ENCODE data around the gene ZFP92.

DNA sequence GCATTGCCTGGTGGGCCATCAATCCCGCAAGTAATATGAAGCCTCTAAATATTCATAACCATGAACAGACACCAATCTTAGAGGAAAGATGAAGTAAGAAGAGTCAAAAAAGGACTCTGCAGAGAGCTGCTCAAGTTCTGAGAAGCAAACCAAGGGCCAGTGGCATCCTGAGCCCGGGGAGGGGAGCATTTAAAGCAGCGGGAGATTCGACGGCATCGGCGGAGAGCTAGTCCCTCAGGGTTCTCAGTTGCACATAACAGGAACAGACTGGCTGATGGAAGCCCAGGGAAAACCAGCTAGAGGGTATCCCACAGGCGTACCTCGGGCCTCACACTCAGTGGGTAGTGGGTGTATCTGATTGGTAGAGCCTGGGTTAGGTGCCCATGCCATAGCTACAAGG is 5.3 kb upstream of the ZFP92 start:
- TF ChIP-seq, protein P1, sequence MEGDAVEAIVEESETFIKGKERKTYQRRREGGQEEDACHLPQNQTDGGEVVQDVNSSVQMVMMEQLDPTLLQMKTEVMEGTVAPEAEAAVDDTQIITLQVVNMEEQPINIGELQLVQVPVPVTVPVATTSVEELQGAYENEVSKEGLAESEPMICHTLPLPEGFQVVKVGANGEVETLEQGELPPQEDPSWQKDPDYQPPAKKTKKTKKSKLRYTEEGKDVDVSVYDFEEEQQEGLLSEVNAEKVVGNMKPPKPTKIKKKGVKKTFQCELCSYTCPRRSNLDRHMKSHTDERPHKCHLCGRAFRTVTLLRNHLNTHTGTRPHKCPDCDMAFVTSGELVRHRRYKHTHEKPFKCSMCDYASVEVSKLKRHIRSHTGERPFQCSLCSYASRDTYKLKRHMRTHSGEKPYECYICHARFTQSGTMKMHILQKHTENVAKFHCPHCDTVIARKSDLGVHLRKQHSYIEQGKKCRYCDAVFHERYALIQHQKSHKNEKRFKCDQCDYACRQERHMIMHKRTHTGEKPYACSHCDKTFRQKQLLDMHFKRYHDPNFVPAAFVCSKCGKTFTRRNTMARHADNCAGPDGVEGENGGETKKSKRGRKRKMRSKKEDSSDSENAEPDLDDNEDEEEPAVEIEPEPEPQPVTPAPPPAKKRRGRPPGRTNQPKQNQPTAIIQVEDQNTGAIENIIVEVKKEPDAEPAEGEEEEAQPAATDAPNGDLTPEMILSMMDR (IDR thresholded peaks at IDR 0.05): no peak
- TF ChIP-seq EP300 (IDR thresholded peaks at IDR 0.05) (no peak), POLR2AphosphoS5 (IDR thresholded peaks at IDR 0.05) (no peak)

Measured in gastroesophageal sphincter (tissue), 3 donors.